ENCODE data around the gene AMMECR1.
"Not testable (repeated sequence)": the region's sequence is repeated elsewhere in the genome, so short reads cannot be mapped to it uniquely, and the experiment has no call there.

Gene AMMECR1

GRCh38 chrX:110238259-110238658, 79.6 kb downstream of the AMMECR1 start:
- H3K27me3 ChIP-seq (ENCODE audit: insufficient read depth, low read length); H3K36me3 ChIP-seq (ENCODE audit: insufficient read depth, low read length); H3K4me1 ChIP-seq (ENCODE audit: insufficient read depth, low read length); H3K4me3 ChIP-seq (ENCODE audit: low read length); H3K9me3 ChIP-seq (ENCODE audit: low read length); H2AFZ ChIP-seq (ENCODE audit: low read depth, low read length): not testable (repeated sequence)

GRCh38 chrX:110231485-110231884, 86.4 kb downstream of the AMMECR1 start:
- not testable (repeated sequence) for H3K4me3 ChIP-seq (ENCODE audit: low read length); H3K36me3 ChIP-seq (ENCODE audit: insufficient read depth, low read length); H3K4me1 ChIP-seq (ENCODE audit: insufficient read depth, low read length); H2AFZ ChIP-seq (ENCODE audit: low read depth, low read length); H3K9me3 ChIP-seq (ENCODE audit: low read length); H3K27me3 ChIP-seq (ENCODE audit: insufficient read depth, low read length)

DNA sequence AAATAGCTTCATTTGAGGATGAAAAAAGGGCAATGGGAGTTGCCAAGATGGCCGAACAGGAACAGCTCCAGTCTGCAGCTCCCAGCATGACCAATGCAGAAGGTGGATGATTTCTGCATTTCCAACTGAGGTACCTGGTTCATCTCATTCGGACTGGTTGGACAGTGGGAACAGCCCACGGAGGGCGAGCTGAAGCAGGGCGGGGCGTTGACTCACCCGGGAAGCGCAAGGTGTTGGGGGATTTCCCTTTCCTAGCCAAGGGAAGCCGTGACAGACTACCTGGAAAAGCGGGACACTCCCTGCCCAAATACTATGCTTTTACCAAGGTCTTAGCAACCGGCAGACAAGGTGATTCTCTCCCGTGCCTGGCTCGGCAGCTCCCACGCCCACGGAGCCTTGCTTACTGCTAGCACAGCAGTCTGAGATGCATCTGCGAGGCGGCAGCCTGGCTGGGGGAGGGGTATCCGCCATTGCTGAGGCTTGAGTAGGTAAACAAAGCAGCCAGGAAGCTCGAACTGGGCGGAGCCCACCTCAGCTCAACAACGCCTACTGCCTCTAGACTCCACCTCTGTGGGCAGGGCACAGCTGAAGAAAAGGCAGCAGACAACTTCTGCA, 88.3 kb downstream of the AMMECR1 start:
- not testable (repeated sequence) for H3K4me1 ChIP-seq (ENCODE audit: insufficient read depth, low read length); H3K36me3 ChIP-seq (ENCODE audit: insufficient read depth, low read length); H2AFZ ChIP-seq (ENCODE audit: low read depth, low read length); H3K4me3 ChIP-seq (ENCODE audit: low read length); H3K27me3 ChIP-seq (ENCODE audit: insufficient read depth, low read length); H3K9me3 ChIP-seq (ENCODE audit: low read length)

DNA sequence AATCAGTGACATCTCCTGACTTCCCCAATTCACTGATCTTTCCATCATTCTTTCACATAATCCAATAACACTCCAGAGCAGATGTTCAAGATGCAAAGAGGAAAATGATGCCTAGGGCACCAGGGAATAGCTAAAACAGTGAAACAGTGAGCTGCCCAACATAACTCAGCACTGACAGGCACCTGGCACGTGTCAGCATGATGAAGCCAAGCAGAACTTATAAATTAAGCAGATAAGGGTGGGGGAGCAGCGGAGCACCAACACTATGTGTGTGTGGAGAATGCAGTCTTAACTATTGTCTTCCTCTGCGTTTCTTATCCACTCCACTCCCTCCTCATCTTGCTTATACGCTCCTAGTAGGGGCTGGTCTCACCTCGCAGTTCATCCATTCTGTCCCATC, 89.4 kb downstream of the AMMECR1 start:
- Histone ChIP-seq H3K4me3 (ENCODE audit: low read length) (no peak overlapping the region), H3K9me3 (ENCODE audit: low read length) (no peaks in the 10 kb centered on the region), H3K27me3 (ENCODE audit: insufficient read depth, low read length) (no peaks in the 10 kb centered on the region), H3K4me1 (ENCODE audit: insufficient read depth, low read length) (no peaks in the 10 kb centered on the region), H2AFZ (ENCODE audit: low read depth, low read length) (no peak overlapping the region), H3K36me3 (ENCODE audit: insufficient read depth, low read length) (no peaks in the 10 kb centered on the region)

- Histone ChIP-seq H2AFZ (ENCODE audit: low read depth, low read length) (no peak overlapping the region), H3K27me3 (ENCODE audit: insufficient read depth, low read length) (no peaks in the 10 kb centered on the region), H3K36me3 (ENCODE audit: insufficient read depth, low read length) (no peaks in the 10 kb centered on the region), H3K4me1 (ENCODE audit: insufficient read depth, low read length) (no peaks in the 10 kb centered on the region), H3K4me3 (ENCODE audit: low read length) (no peak overlapping the region), H3K9me3 (ENCODE audit: low read length) (no peaks in the 10 kb centered on the region)
Observed at GRCh38 chrX:110226931-110227330, 91.0 kb downstream of the AMMECR1 start.

GRCh38 chrX:110224926-110225617, 92.8 kb downstream of the AMMECR1 start:
- Histone ChIP-seq H2AFZ (ENCODE audit: low read depth, low read length) (no peak overlapping the region), H3K36me3 (ENCODE audit: insufficient read depth, low read length) (no peaks in the 10 kb centered on the region), H3K27me3 (ENCODE audit: insufficient read depth, low read length) (no peaks in the 10 kb centered on the region), H3K9me3 (ENCODE audit: low read length) (no peaks in the 10 kb centered on the region), H3K4me1 (ENCODE audit: insufficient read depth, low read length) (no peaks in the 10 kb centered on the region), H3K4me3 (ENCODE audit: low read length) (no peak overlapping the region)

GRCh38 chrX:110222497-110223257, 95.2 kb downstream of the AMMECR1 start:
- no peaks in the 10 kb centered on the region for H3K27me3 ChIP-seq (ENCODE audit: insufficient read depth, low read length)

GRCh38 chrX:110219920-110220319, 98.0 kb downstream of the AMMECR1 start:
- H3K36me3 ChIP-seq (ENCODE audit: insufficient read depth, low read length), result no peaks in the 10 kb centered on the region
- no peaks in the 10 kb centered on the region for H3K27me3 ChIP-seq (ENCODE audit: insufficient read depth, low read length)
- H3K4me3 ChIP-seq (ENCODE audit: low read length), result no peak overlapping the region
- no peak overlapping the region for H2AFZ ChIP-seq (ENCODE audit: low read depth, low read length)
- no peaks in the 10 kb centered on the region for H3K9me3 ChIP-seq (ENCODE audit: low read length)
- no peaks in the 10 kb centered on the region for H3K4me1 ChIP-seq (ENCODE audit: insufficient read depth, low read length)

More at GRCh38 chrX:110222497-110223257, 95.2 kb downstream of the AMMECR1 start:
- Histone ChIP-seq H2AFZ (ENCODE audit: low read depth, low read length) (no peak overlapping the region), H3K36me3 (ENCODE audit: insufficient read depth, low read length) (no peaks in the 10 kb centered on the region), H3K9me3 (ENCODE audit: low read length) (no peaks in the 10 kb centered on the region), H3K4me3 (ENCODE audit: low read length) (no peak overlapping the region), H3K4me1 (ENCODE audit: insufficient read depth, low read length) (no peaks in the 10 kb centered on the region)

- no peaks in the 10 kb centered on the region for H3K9me3 ChIP-seq (ENCODE audit: low read length)
- H3K27me3 ChIP-seq (ENCODE audit: insufficient read depth, low read length), result no peaks in the 10 kb centered on the region
- no peaks in the 10 kb centered on the region for H3K4me1 ChIP-seq (ENCODE audit: insufficient read depth, low read length)
- H3K36me3 ChIP-seq (ENCODE audit: insufficient read depth, low read length), result no peaks in the 10 kb centered on the region
- H3K4me3 ChIP-seq (ENCODE audit: low read length), result no peak overlapping the region
- no peak overlapping the region for H2AFZ ChIP-seq (ENCODE audit: low read depth, low read length)
Observed at GRCh38 chrX:110218591-110218990, 99.3 kb downstream of the AMMECR1 start.

- Histone ChIP-seq H2AFZ (ENCODE audit: low read depth, low read length) (no peak overlapping the region), H3K4me3 (ENCODE audit: low read length) (no peak overlapping the region), H3K27me3 (ENCODE audit: insufficient read depth, low read length) (no peaks in the 10 kb centered on the region), H3K36me3 (ENCODE audit: insufficient read depth, low read length) (no peaks in the 10 kb centered on the region), H3K9me3 (ENCODE audit: low read length) (no peaks in the 10 kb centered on the region), H3K4me1 (ENCODE audit: insufficient read depth, low read length) (no peaks in the 10 kb centered on the region)
Observed at GRCh38 chrX:110216027-110216426, 101.9 kb downstream of the AMMECR1 start.

- no peaks in the 10 kb centered on the region for H3K36me3 ChIP-seq (ENCODE audit: insufficient read depth, low read length)
- no peaks in the 10 kb centered on the region for H3K4me1 ChIP-seq (ENCODE audit: insufficient read depth, low read length)
- no peak overlapping the region for H3K4me3 ChIP-seq (ENCODE audit: low read length)
- no peak overlapping the region for H2AFZ ChIP-seq (ENCODE audit: low read depth, low read length)
- H3K9me3 ChIP-seq (ENCODE audit: low read length), result no peaks in the 10 kb centered on the region
- no peaks in the 10 kb centered on the region for H3K27me3 ChIP-seq (ENCODE audit: insufficient read depth, low read length)
Observed at GRCh38 chrX:110215411-110215810, 102.5 kb downstream of the AMMECR1 start.

DNA sequence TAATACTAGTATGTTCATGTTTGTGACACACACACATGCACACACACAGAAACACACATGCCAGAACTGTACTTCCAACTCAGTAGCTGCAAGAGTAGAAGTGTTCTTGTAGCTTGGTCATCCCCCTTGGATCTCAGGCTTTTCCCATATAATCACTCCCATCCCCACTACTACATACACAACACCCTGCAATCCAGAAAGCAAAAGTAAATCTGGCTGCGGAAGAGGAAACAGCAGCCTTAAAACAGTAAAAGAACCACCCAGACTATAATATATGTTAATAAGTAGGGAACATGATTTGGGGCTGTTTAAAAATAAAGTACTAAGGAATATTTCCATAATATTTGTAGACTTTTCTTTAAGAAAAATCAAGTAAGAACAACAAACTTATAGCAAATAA, 103.2 kb downstream of the AMMECR1 start:
- H3K4me3 ChIP-seq (ENCODE audit: low read length), result no peak overlapping the region
- H3K36me3 ChIP-seq (ENCODE audit: insufficient read depth, low read length), result no peaks in the 10 kb centered on the region
- H3K9me3 ChIP-seq (ENCODE audit: low read length), result no peaks in the 10 kb centered on the region
- peaks cover 1% of the 10 kb centered on the region for H3K4me1 ChIP-seq (ENCODE audit: insufficient read depth, low read length)
- no peaks in the 10 kb centered on the region for H3K27me3 ChIP-seq (ENCODE audit: insufficient read depth, low read length)
- H2AFZ ChIP-seq (ENCODE audit: low read depth, low read length), result no peak overlapping the region

GRCh38 chrX:110213183-110213582, 104.7 kb downstream of the AMMECR1 start:
- H3K9me3 ChIP-seq (ENCODE audit: low read length), result no peaks in the 10 kb centered on the region
- no peak overlapping the region for H3K4me3 ChIP-seq (ENCODE audit: low read length)
- no peaks in the 10 kb centered on the region for H3K36me3 ChIP-seq (ENCODE audit: insufficient read depth, low read length)
- no peaks in the 10 kb centered on the region for H3K27me3 ChIP-seq (ENCODE audit: insufficient read depth, low read length)
- peaks cover 3% of the 10 kb centered on the region for H3K4me1 ChIP-seq (ENCODE audit: insufficient read depth, low read length)
- H2AFZ ChIP-seq (ENCODE audit: low read depth, low read length), result no peak overlapping the region
